Measurements from ENCODE around the gene CD27. TPM values are rescaled to one million over a fixed set of nuclear protein-coding genes. Genes with fewer than 3 reads are reported as not detected.

CD27 gene
- total and polyA plus RNA-seq, 2 of the 8 experiments (the other 6 are each of a cell fraction or from before 2014, with no cell fraction given): 0.28 to 0.39 TPM

DNA sequence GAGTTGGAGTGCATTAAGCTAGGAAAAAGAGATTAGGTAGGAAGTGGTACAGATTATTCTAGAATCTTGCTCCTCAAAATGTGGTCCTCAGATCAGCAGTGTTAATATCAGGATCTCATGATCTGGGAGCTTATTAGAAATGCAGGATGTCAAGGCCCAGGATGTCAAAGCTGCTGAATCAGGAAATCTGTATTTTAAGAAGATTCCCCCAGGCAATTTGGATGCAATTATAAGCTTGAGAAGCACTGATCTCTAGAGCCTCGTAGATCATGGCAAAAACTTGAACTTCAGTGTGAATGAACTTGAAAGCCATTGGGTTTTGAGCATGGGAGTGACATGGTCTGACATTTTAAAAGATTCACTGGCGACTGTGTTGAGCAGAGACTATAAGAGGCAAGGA is 55.7 kb downstream of the CD27 start:
- no peak overlapping the region for H2BK12ac ChIP-seq (ENCODE audit: low read depth, low read length)
- H2BK20ac ChIP-seq (ENCODE audit: low read length): no peak overlapping the region
- H3K79me2 ChIP-seq (ENCODE audit: control insufficient read depth in 1 of 2, insufficient read depth in 2 of 2, low read length in 2 of 2): peaks cover 0 to 39% of the 10 kb centered on the region in 2 experiments; a peak in 2 of 4 replicates
- H3K56ac ChIP-seq (replicated peaks; ENCODE audit: insufficient read length, low read depth, low read length): no peak overlapping the region
- H3K4ac ChIP-seq (replicated peaks; ENCODE audit: insufficient read length, low read depth, low read length): no peak overlapping the region
- H3K79me1 ChIP-seq (ENCODE audit: low read depth, low read length): peaks cover 2% of the 10 kb centered on the region
- H2AK5ac ChIP-seq (ENCODE audit: low read depth, low read length): no peak overlapping the region
- no peak overlapping the region for H2BK120ac ChIP-seq (replicated peaks; ENCODE audit: low read depth, low read length)
- no peak overlapping the region for H3K4me2 ChIP-seq (ENCODE audit: insufficient read depth in 1 of 2, low read depth in 2 of 2, low read length in 2 of 2)
- H4K91ac ChIP-seq (replicated peaks; ENCODE audit: insufficient read length, low read length): no peak overlapping the region
- H3K4me3 ChIP-seq (ENCODE audit: extremely low read depth in 1 of 4, insufficient read depth in 2 of 4, low read depth in 3 of 4, low read length in 4 of 4): no peak overlapping the region
- no peak overlapping the region for H3K27ac ChIP-seq (ENCODE audit: low read depth, low read length)
- H3K23ac ChIP-seq (ENCODE audit: insufficient read length): no peak overlapping the region
- FAIRE-seq (no peak), DNase-seq (ENCODE audit: low read depth in 1 of 2, low spot score in 2 of 2) (no peak)
- TF ChIP-seq BCL11A (IDR thresholded peaks at IDR 0.05; ENCODE audit: low read depth in 2 of 2, low read length in 2 of 2): no peak
- TF ChIP-seq CTBP2 (IDR thresholded peaks at IDR 0.05; ENCODE audit: borderline replicate concordance, insufficient read depth, insufficient read length, low read length): no peak
- no peak for TF ChIP-seq POLR2AphosphoS5 (IDR thresholded peaks at IDR 0.05; ENCODE audit: low read depth, low read length)
- TF ChIP-seq GTF2F1 (IDR thresholded peaks at IDR 0.05; ENCODE audit: borderline replicate concordance, low read depth, low read length): no peak
- no peak for TF ChIP-seq RBBP5 (IDR thresholded peaks at IDR 0.05; ENCODE audit: borderline replicate concordance, low read depth, low read length)
- TF ChIP-seq, protein P1, sequence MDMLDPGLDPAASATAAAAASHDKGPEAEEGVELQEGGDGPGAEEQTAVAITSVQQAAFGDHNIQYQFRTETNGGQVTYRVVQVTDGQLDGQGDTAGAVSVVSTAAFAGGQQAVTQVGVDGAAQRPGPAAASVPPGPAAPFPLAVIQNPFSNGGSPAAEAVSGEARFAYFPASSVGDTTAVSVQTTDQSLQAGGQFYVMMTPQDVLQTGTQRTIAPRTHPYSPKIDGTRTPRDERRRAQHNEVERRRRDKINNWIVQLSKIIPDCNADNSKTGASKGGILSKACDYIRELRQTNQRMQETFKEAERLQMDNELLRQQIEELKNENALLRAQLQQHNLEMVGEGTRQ (IDR thresholded peaks at IDR 0.05; ENCODE audit: low read length): no peak
- no peak for TF ChIP-seq CBX5 (IDR thresholded peaks at IDR 0.05; ENCODE audit: low read depth, low read length)
- TF ChIP-seq EGR1 (IDR thresholded peaks at IDR 0.05; ENCODE audit: borderline replicate concordance, low read depth, low read length): no peak
- TF ChIP-seq ASH2L (IDR thresholded peaks at IDR 0.05; ENCODE audit: low read length): no peak
- TF ChIP-seq HDAC6 (IDR thresholded peaks at IDR 0.05; ENCODE audit: low read depth, low read length): no peak
- no peak for TF ChIP-seq SP1 (IDR thresholded peaks at IDR 0.05; ENCODE audit: low read depth, low read length)
- no peak overlapping the region for H3K14ac ChIP-seq (ENCODE audit: insufficient read length)
- no peak overlapping the region for H4K5ac ChIP-seq (ENCODE audit: insufficient read length, low read depth, low read length)
- no peak overlapping the region for H4K8ac ChIP-seq (ENCODE audit: extremely low read depth, insufficient read depth, low read length)
- no peak overlapping the region for H2BK5ac ChIP-seq (ENCODE audit: low read depth, low read length)
- H4K20me1 ChIP-seq (replicated peaks in 1 of 2; ENCODE audit: control insufficient read depth in 1 of 2, insufficient read depth in 2 of 2, low read length in 2 of 2): peaks cover 3 to 4% of the 10 kb centered on the region in 2 experiments
- peaks cover 7 to 52% (median 33%) of the 10 kb centered on the region in 4 experiments; a peak in 7 of 8 replicates for H3K36me3 ChIP-seq (ENCODE audit: control insufficient read depth in 2 of 4, insufficient read depth in 4 of 4, low read length in 3 of 4)
- ChIA-PET CTCF (ENCODE audit: partially characterized antibody) (interaction anchor here (0.8 to 2.6 kb wide), 3 partner anchors 13 to 174 kb away, joined by 3 to 5 read pairs (median 4); no protein-coding TSS in a partner anchor), POLR2A (ENCODE audit: partially characterized antibody) (interaction anchor here (0.6 to 2.6 kb wide), 10 partner anchors 10 to 172 kb away, joined by 3 to 13 read pairs (median 3); partner anchors contain the start of gene GAPDH)
- no peak overlapping the region for H2BK15ac ChIP-seq (ENCODE audit: low read length)
- no peak overlapping the region for H3K18ac ChIP-seq (ENCODE audit: extremely low read depth, low read length)
- no peaks in the 10 kb centered on the region; a peak in 1 of 7 replicates for H3K4me1 ChIP-seq (replicated peaks in 1 of 4; ENCODE audit: control insufficient read depth in 3 of 4, insufficient read depth in 4 of 4, low read length in 3 of 4)
- H3K23me2 ChIP-seq (ENCODE audit: low read depth, low read length): no peaks in the 10 kb centered on the region
- WGBS, 2 experiments (ENCODE audit: extremely low coverage in 1 of 2, insufficient coverage in 1 of 2, insufficient read length in 1 of 2, insufficient replicate concordance in 2 of 2, low coverage in 1 of 2, low lambda C conversion rate in 2 of 2, missing lambda C conversion rate in 1 of 2): 90% methylated on average over 2 of the region's 2 CpGs; no CpG with 5 or more reads in 1 of the 2 experiments
- H3K9me3 ChIP-seq (ENCODE audit: insufficient read depth in 2 of 2, low read depth in 1 of 2, low read length in 1 of 2): no peaks in the 10 kb centered on the region
- no peaks in the 10 kb centered on the region for H3K27me3 ChIP-seq (replicated peaks in 1 of 4; ENCODE audit: control insufficient read depth in 3 of 4, extremely low read depth in 1 of 4, insufficient read depth in 3 of 4, low read length in 3 of 4)
- no peak overlapping the region for H2AFZ ChIP-seq (ENCODE audit: low read length)
- H3K9ac ChIP-seq (replicated peaks in 1 of 4; ENCODE audit: extremely low read depth in 1 of 4, low read depth in 3 of 4, low read length in 3 of 4): no peak overlapping the region
